Hypothalamus (tissue), 51 donors: Measurements from ENCODE around the gene MTMR12.

Experiments
- DNase-seq, 51 donors: peaks; one replicate each; lab custom pipeline; 2025; lab: John Stamatoyannopoulos, UW

MTMR12 gene

GRCh38 chr5:32277798-32278197 is 34.9 kb downstream of the MTMR12 start:
- DNase-seq: no peak

- peak in 1 of 51 donors; percentile 7 for DNase-seq
Observed at GRCh38 chr5:32276173-32276853, 36.4 kb downstream of the MTMR12 start.

- DNase-seq: no peak
Observed at GRCh38 chr5:32275396-32275741, 37.4 kb downstream of the MTMR12 start.

- no peak for DNase-seq
Observed at GRCh38 chr5:32274548-32275395, 38.0 kb downstream of the MTMR12 start.

GRCh38 chr5:32273821-32274220 is 38.9 kb downstream of the MTMR12 start:
- DNase-seq: no peak

GRCh38 chr5:32272746-32273145 is 40.0 kb downstream of the MTMR12 start:
- DNase-seq: no peak

GRCh38 chr5:32270946-32271345 is 41.8 kb downstream of the MTMR12 start:
- peak in 2 of 51 donors; percentile 4 to 12 for DNase-seq

GRCh38 chr5:32270178-32270577 is 42.6 kb downstream of the MTMR12 start:
- no peak for DNase-seq

- DNase-seq: no peak
Observed at GRCh38 chr5:32265902-32266301, 46.8 kb downstream of the MTMR12 start.

- no peak for DNase-seq
Observed at GRCh38 chr5:32264957-32265572, 47.7 kb downstream of the MTMR12 start.

GRCh38 chr5:32263684-32264083 is 49.1 kb downstream of the MTMR12 start:
- no peak for DNase-seq

- DNase-seq: no peak
Observed at GRCh38 chr5:32261198-32261597, 51.5 kb downstream of the MTMR12 start.

GRCh38 chr5:32259033-32259432 is 53.7 kb downstream of the MTMR12 start:
- DNase-seq: no peak

GRCh38 chr5:32258424-32258823 is 54.3 kb downstream of the MTMR12 start:
- no peak for DNase-seq

- DNase-seq: no peak
Observed at GRCh38 chr5:32255540-32255900, 57.2 kb downstream of the MTMR12 start.

- DNase-seq: peak in 2 of 51 donors; percentile 14 to 15
Observed at GRCh38 chr5:32254881-32255539, 57.7 kb downstream of the MTMR12 start.

GRCh38 chr5:32251871-32252458 is 60.8 kb downstream of the MTMR12 start:
- no peak for DNase-seq

- DNase-seq: no peak
Observed at GRCh38 chr5:32249668-32250067, 63.1 kb downstream of the MTMR12 start.

- DNase-seq: no peak
Observed at GRCh38 chr5:32245742-32246141, 67.0 kb downstream of the MTMR12 start.

- DNase-seq: no peak
Observed at GRCh38 chr5:32244017-32244416, 68.7 kb downstream of the MTMR12 start.
